Endothelial cell of umbilical vein (primary cell): Measurements from ENCODE around the gene TLE1. TPM values are rescaled to one million over a fixed set of nuclear protein-coding genes. Genes with fewer than 3 reads are reported as not detected.

Source experiments
- BruUV-seq: library from RNA; stranded (reverse); fragments of 400-500 nt; replicated peaks from 2 replicates; lab custom pipeline; 2021; lab: Mats Ljungman, UMichigan
- CTCF ChIA-PET: fragments of 300-600, 350-600 bp; sonication (Branson Sonifier 250); formaldehyde crosslinking; loops from one replicate; lab custom pipeline; 2021; ENCODE audit warnings: antibody characterized with exemption, inconsistent platforms; lab: Charles Lee
- POLR2A ChIA-PET: fragments of 300-600, 350-600 bp; sonication (Branson Sonifier 250); formaldehyde crosslinking; loops from one replicate; lab custom pipeline; 2021; ENCODE audit warnings: antibody characterized with exemption, inconsistent platforms; lab: Charles Lee
- DNase-seq: peaks from one replicate; pipeline ENCODE4 v3.0.0-alpha.2; 2011; ENCODE audit warnings: low read depth, low spot score
- FAIRE-seq: peaks from 2 replicates; lab custom pipeline; 2011; peaks lifted over from hg19 to GRCh38; lab: Jason Lieb, UNC
- H2AFZ ChIP-seq: 2 replicates; pipeline ENCODE4 v1.6.0; 2012; ENCODE audit warnings: low read depth, low read length, control low read depth, inconsistent platforms
- H3K27ac ChIP-seq: 2 replicates; pipeline ENCODE4 v1.5.1; 2011; ENCODE audit warnings: low read depth, mild to moderate bottlenecking, control low read depth, low read length, moderate library complexity; ENCODE audit not compliant: insufficient read depth
- H3K27me3 ChIP-seq, 2 experiments: 2 replicates each; pipeline versions ENCODE4 v1.6.0 to v1.6.1; 2011; ENCODE audit warnings: low read length in 2 of 2, mixed read lengths in 1 of 2; ENCODE audit not compliant: control insufficient read depth in 2 of 2, insufficient read depth in 2 of 2
- H3K36me3 ChIP-seq, 2 experiments: 2 replicates in 1 of 2; 3 replicates in 1 of 2; pipeline ENCODE4 v1.5.1; 2011; ENCODE audit warnings: low read length in 2 of 2, mild to moderate bottlenecking in 1 of 2, moderate library complexity in 1 of 2; ENCODE audit not compliant: control insufficient read depth in 2 of 2, insufficient read depth in 2 of 2; ENCODE audit errors: extremely low read depth in 1 of 2
- H3K4me1 ChIP-seq: 3 replicates; pipeline ENCODE4 v1.5.1; 2011; ENCODE audit warnings: mild to moderate bottlenecking, low read length; ENCODE audit not compliant: control insufficient read depth, insufficient read depth; ENCODE audit errors: extremely low read depth
- H3K4me2 ChIP-seq: 2 replicates; pipeline ENCODE4 v1.6.1; 2011; ENCODE audit warnings: low read length, control low read depth, mixed read lengths; ENCODE audit not compliant: insufficient read depth
- H3K4me3 ChIP-seq, 3 experiments: fragments of 200-600 bp in 1 of 3; sonication (generic), shearing (Covaris generic) in 1 of 3; replicated peaks in 1 of 3; 2 replicates each; pipeline ENCODE4 v1.5.1; 2011 to 2016; ENCODE audit warnings: control low read depth in 3 of 3, low read length in 3 of 3, mild to moderate bottlenecking in 2 of 3, inconsistent platforms in 1 of 3, low read depth in 1 of 3, moderate library complexity in 1 of 3; ENCODE audit not compliant: insufficient read depth in 1 of 3
- H3K79me2 ChIP-seq: 2 replicates; pipeline ENCODE4 v1.6.0; 2012; ENCODE audit warnings: low read length, inconsistent platforms; ENCODE audit not compliant: control insufficient read depth, insufficient read depth
- H3K9ac ChIP-seq: replicated peaks from 2 replicates; pipeline ENCODE3; 2011; ENCODE audit warnings: low read length, control low read depth; ENCODE audit not compliant: insufficient read depth; ENCODE audit errors: extremely low read depth
- H3K9me1 ChIP-seq: replicated peaks from 3 replicates; pipeline ENCODE4 v1.6.0; 2011; ENCODE audit warnings: mild to moderate bottlenecking, low read length; ENCODE audit not compliant: control insufficient read depth, insufficient read depth; ENCODE audit errors: extremely low read depth
- H3K9me3 ChIP-seq: replicated peaks from 2 replicates; pipeline ENCODE4 v1.5.1; 2012; ENCODE audit warnings: low read length, inconsistent platforms; ENCODE audit not compliant: control insufficient read depth, insufficient read depth
- H4K20me1 ChIP-seq: replicated peaks from 2 replicates; pipeline ENCODE3; 2011; ENCODE audit warnings: mild to moderate bottlenecking, low read length; ENCODE audit not compliant: control insufficient read depth, insufficient read depth; ENCODE audit errors: extremely low read depth
- CTCF ChIP-seq, 2 donors: IDR thresholded peaks; 1 replicate in 1 of 2; 2 replicates in 1 of 2; pipeline ENCODE4 v1.5.1; 2011; ENCODE audit warnings: low read length in 2 of 2, mild to moderate bottlenecking in 2 of 2, moderate library complexity in 2 of 2, control low read depth in 1 of 2, inconsistent platforms in 1 of 2, low read depth in 1 of 2; ENCODE audit not compliant: insufficient read depth in 1 of 2; ENCODE audit errors: extremely low read depth in 1 of 2
- POLR2A ChIP-seq: IDR thresholded peaks from 2 replicates; pipeline ENCODE4 v1.6.1; 2012; ENCODE audit warnings: low read depth, mild to moderate bottlenecking, control low read depth, low read length
- dilution Hi-C: fragments of 300-500 bp; cut with MboI; formaldehyde crosslinking; loops from one replicate; pipeline ENCODE4 v1.15.0; 2019; ENCODE audit warnings: low sequenced_read_pairs; ENCODE audit not compliant: extremely low pct_ligation_motif_present
- intact Hi-C: fragments of 100-400 bp; cut with micrococcal nuclease; formaldehyde crosslinking; loops from one replicate; pipeline ENCODE4 v1.10.0; 2022
- polyA plus RNA-seq, 4 experiments: library from polyadenylated mRNA; depleted of rRNA in 3 of 4; stranded (reverse) in 3 of 4; unstranded in 1 of 4; fragments of >200 nt; gene quantifications; 2 replicates each; pipeline versions ENCODE4 v1.2.1 to v1.2.3, GENCODE V29; 2011 to 2012; ENCODE audit warnings: missing spikeins in 1 of 4
- total RNA-seq: library from RNA; stranded (reverse); gene quantifications from 2 replicates; pipeline ENCODE4 v1.2.3, GENCODE V29; 2021

The TLE1 gene
- total and polyA plus RNA-seq, 2 donors (not counting 3 experiments of a cell fraction or from before 2014, with no cell fraction given), result 55.0 to 58.2 TPM

- Histone ChIP-seq H3K27ac (peak overlapping the region; percentile 67), H3K9me1 (no peaks in the 10 kb centered on the region), H3K9me3 (no peaks in the 10 kb centered on the region), H3K79me2 (peaks cover 63% of the 10 kb centered on the region), H3K27me3 (peaks cover 0 to 3% of the 10 kb centered on the region in 2 experiments), H3K4me1 (peaks cover 48% of the 10 kb centered on the region), H2AFZ (peak overlapping the region; percentile 26), H3K4me2 (peak overlapping the region; percentile 75), H3K36me3 (peaks cover 2 to 5% of the 10 kb centered on the region in 2 experiments), H3K9ac (peak overlapping the region; percentile 82), H3K4me3 (peak overlapping the region; percentile 78 to 96 (median 80)), H4K20me1 (peaks cover 3% of the 10 kb centered on the region)
- ChIA-PET CTCF (interaction anchor here (0.6 to 6.1 kb wide), 14 partner anchors 9 to 1511 kb away, joined by 3 to 47 read pairs (median 4); no protein-coding TSS in a partner anchor), POLR2A (no interaction called here)
- TF ChIP-seq POLR2A (no peak), CTCF (IDR thresholded peaks at IDR 0.05; ENCODE audit: extremely low read depth in 1 of 2, insufficient read depth in 1 of 2, low read depth in 1 of 2, low read length in 2 of 2) (peak; percentile 57 to 77)
- DNase-seq (peak; percentile 89), FAIRE-seq (peak; percentile 93)
- dilution Hi-C loops (no loop called here), intact Hi-C loops (loop anchor here (1.0 to 10.0 kb wide), 8 partner anchors 145 to 1512 kb away; no protein-coding TSS in a partner anchor)
- no TSS peak for BruUV-seq
These were observed 2.5 kb downstream of the TLE1 start for GRCh38 chr9:81686614-81687520.
